Stimulated activated CD8-positive, alpha-beta memory T cell treated with anti-CD3 and anti-CD28 coated beads, Interleukin-4, amount 100 ng/mL, for 1 hour (primary cell): ENCODE measurements around the gene CNOT6.

Source experiments
- DNase-seq, 2 donors: peaks; one replicate each; pipeline ENCODE4 v3.0.0-alpha.2; 2020; ENCODE audit warnings: low read depth in 2 of 2, low spot score in 1 of 2

Gene CNOT6

GRCh38 chr5:180558232-180558631, 64.1 kb downstream of the CNOT6 start:
- DNase-seq: no peak

GRCh38 chr5:180563994-180564393, 69.8 kb downstream of the CNOT6 start:
- no peak for DNase-seq

GRCh38 chr5:180568914-180569313, 74.7 kb downstream of the CNOT6 start:
- DNase-seq: no peak

- DNase-seq: no peak
These were observed 81.4 kb downstream of the CNOT6 start for GRCh38 chr5:180575571-180575970.

GRCh38 chr5:180580681-180581080, 86.5 kb downstream of the CNOT6 start:
- no peak for DNase-seq

GRCh38 chr5:180583738-180584137, 89.6 kb downstream of the CNOT6 start:
- DNase-seq: no peak

- no peak for DNase-seq
These were observed 92.0 kb downstream of the CNOT6 start for GRCh38 chr5:180586204-180586603.

- DNase-seq: no peak
These were observed 92.7 kb downstream of the CNOT6 start for GRCh38 chr5:180586870-180587269.

- DNase-seq: no peak
These were observed 95.8 kb downstream of the CNOT6 start for GRCh38 chr5:180589771-180590542.

GRCh38 chr5:180590543-180591310, 96.5 kb downstream of the CNOT6 start:
- no peak for DNase-seq

- no peak for DNase-seq
These were observed 97.2 kb downstream of the CNOT6 start, which contains the start of gene SCGB3A1 for GRCh38 chr5:180591311-180591887. SCGB3A1 (minus strand) TSS chr5:180591499; CDS start chr5:180591462, 37 bp downstream.

- no peak for DNase-seq
These were observed 98.0 kb downstream of the CNOT6 start for GRCh38 chr5:180592176-180592575.

- DNase-seq: no peak
These were observed 99.4 kb downstream of the CNOT6 start for GRCh38 chr5:180593446-180594206.

- no peak for DNase-seq
These were observed 100.3 kb downstream of the CNOT6 start for GRCh38 chr5:180594311-180595045.

GRCh38 chr5:180595046-180595379, 100.8 kb downstream of the CNOT6 start:
- DNase-seq: no peak

- DNase-seq: no peak
These were observed 101.4 kb downstream of the CNOT6 start for GRCh38 chr5:180595381-180596114.

- no peak for DNase-seq
These were observed 102.0 kb downstream of the CNOT6 start for GRCh38 chr5:180596115-180596667.

GRCh38 chr5:180596668-180597231, 102.6 kb downstream of the CNOT6 start:
- DNase-seq: no peak

GRCh38 chr5:180598316-180598701, 104.1 kb downstream of the CNOT6 start:
- no peak for DNase-seq
